Upper lobe of right lung (tissue), 1 donor: ENCODE results near the gene C19orf67. TPM values are rescaled to one million over a fixed set of nuclear protein-coding genes. Genes with fewer than 3 reads are reported as not detected.

Experiments used
- ATAC-seq: fragments of 200-7000 bp; cut with Tn5 transposase; one replicate; pipeline ENCODE4 v1.9.1; 2020; ENCODE audit warnings: mild to moderate bottlenecking, moderate library complexity
- DNase-seq: peaks from one replicate; pipeline ENCODE4 v3.0.0-alpha.2; 2020
- H3K27ac ChIP-seq: fragments of 200-600 bp; one replicate; pipeline ENCODE4 v1.8.0; 2022
- H3K27me3 ChIP-seq: fragments of 200-600 bp; one replicate; pipeline ENCODE4 v1.8.0; 2022; ENCODE audit warnings: mild to moderate bottlenecking
- H3K36me3 ChIP-seq: fragments of 200-600 bp; one replicate; pipeline ENCODE4 v1.8.0; 2022
- H3K4me1 ChIP-seq: fragments of 200-600 bp; one replicate; pipeline ENCODE4 v1.8.0; 2022
- H3K4me3 ChIP-seq: fragments of 200-600 bp; one replicate; pipeline ENCODE4 v1.8.0; 2022; ENCODE audit warnings: mild to moderate bottlenecking
- H3K9me3 ChIP-seq: fragments of 200-600 bp; one replicate; pipeline ENCODE4 v1.8.0; 2022
- intact Hi-C: fragments of 100-400 bp; cut with DNase I; formaldehyde crosslinking; loops from one replicate; pipeline ENCODE4 v1.11.0; 2022
- total RNA-seq: library from RNA; stranded (reverse); fragmentation: NEBNext Ultra II Directional; extraction: Animal tissue kit (Norgen Biotek cat#: 25700); gene quantifications from one replicate; pipeline ENCODE4 v1.2.1, GENCODE V29; 2021
- TF ChIP-seq, protein P1 (sequence below): fragments of 200-600 bp; IDR thresholded peaks from one replicate; pipeline ENCODE4 v1.8.0; 2022; ENCODE audit warnings: antibody characterized with exemption
- donor health status: DM: no; HTN: yes; CAD: no; lungs with severe emphysema.

The C19orf67 gene
- total RNA-seq, 1 donor from 2014 or later: not detected

DNA sequence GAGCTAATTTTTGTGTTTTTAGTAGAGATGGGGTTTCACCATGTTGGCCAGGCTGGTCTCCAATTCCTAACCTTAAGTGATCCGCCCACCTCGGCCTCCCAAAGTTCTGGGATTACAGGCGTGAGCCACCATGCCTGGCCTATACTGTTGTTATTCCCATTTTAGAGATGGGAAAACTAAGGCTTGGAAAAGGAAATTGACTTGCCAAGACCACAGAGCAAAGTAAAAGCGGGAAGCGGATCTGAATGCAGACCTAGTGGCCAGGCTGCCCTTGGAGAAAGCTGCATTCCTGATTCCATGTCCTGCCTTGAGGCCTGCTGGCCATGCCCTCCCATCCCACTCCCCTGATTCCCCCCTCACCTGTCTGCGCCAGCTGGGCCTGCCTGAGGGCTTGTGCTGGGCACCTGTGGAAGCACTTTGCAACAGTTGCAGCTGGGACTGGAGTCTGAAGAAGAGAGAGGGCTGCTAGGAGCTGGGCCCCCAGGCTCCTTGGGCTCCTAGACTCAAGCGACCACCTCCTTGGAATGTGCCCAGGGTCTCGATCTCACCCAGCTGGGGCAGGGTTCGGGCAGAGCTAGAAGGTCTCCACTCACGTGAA lies 29.4 kb downstream of the C19orf67 start:
- Histone ChIP-seq H3K9me3 (no peaks in the 10 kb centered on the region), H3K4me3 (no peak overlapping the region), H3K27me3 (peaks cover 16% of the 10 kb centered on the region), H3K36me3 (peaks cover 4% of the 10 kb centered on the region), H3K4me1 (no peaks in the 10 kb centered on the region), H3K27ac (no peak overlapping the region)
- ATAC-seq (no peak), DNase-seq (no peak)
- TF ChIP-seq, protein P1, sequence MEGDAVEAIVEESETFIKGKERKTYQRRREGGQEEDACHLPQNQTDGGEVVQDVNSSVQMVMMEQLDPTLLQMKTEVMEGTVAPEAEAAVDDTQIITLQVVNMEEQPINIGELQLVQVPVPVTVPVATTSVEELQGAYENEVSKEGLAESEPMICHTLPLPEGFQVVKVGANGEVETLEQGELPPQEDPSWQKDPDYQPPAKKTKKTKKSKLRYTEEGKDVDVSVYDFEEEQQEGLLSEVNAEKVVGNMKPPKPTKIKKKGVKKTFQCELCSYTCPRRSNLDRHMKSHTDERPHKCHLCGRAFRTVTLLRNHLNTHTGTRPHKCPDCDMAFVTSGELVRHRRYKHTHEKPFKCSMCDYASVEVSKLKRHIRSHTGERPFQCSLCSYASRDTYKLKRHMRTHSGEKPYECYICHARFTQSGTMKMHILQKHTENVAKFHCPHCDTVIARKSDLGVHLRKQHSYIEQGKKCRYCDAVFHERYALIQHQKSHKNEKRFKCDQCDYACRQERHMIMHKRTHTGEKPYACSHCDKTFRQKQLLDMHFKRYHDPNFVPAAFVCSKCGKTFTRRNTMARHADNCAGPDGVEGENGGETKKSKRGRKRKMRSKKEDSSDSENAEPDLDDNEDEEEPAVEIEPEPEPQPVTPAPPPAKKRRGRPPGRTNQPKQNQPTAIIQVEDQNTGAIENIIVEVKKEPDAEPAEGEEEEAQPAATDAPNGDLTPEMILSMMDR: no peak
- intact Hi-C loops: no loop called here

DNA sequence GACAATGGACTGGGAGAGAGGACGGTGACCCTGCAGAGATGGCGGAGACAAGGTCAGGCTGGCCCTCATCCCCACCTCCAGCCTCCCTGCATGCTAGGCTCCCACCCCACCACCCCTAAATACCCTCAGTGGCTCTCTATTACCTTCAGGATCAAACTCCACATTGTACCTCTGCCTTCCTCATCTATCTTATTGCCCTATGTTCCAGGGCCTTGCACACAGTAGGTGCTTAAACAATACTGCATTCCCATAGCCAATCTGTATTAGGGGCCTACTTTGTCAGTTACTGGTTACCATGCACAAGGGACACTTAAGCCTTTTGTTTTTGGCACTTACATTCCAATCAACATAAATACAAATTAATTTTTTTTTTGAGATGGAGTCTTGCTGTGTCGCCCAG lies 30.2 kb downstream of the C19orf67 start:
- H3K4me3 ChIP-seq: no peak overlapping the region
- intact Hi-C loops: no loop called here

DNA sequence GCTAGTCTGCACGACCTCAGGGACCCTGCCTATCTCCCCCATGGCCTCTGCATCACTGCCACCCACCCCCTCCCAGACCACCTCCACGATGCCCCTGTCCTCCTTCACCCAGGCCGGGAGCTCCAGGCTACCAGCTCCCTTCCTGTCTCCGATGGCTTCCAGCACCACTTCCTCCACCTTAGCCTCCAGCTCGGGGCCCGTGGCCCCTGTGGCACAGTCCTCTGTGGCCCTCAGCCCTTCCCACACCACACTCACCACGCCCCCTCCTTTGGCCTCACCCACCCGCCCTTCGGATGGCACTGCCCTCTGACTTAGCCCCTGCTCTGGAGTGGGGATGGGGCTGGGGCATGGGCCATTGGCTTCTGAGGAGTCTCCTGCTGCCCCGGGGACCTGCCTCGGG lies 30.9 kb downstream of the C19orf67 start:
- DNase-seq: peak; percentile 59
- Histone ChIP-seq H3K36me3 (peaks cover 10% of the 10 kb centered on the region), H3K27ac (no peak overlapping the region), H3K9me3 (no peaks in the 10 kb centered on the region), H3K4me1 (no peaks in the 10 kb centered on the region), H3K4me3 (no peak overlapping the region), H3K27me3 (peaks cover 16% of the 10 kb centered on the region)
- intact Hi-C loops: no loop called here
- ATAC-seq: no peak
- TF ChIP-seq, protein P1: no peak

More for the DNA sequence above, 30.2 kb downstream of the C19orf67 start:
- no peak for ATAC-seq
- H3K36me3 ChIP-seq: peaks cover 10% of the 10 kb centered on the region
- H3K27me3 ChIP-seq: peaks cover 16% of the 10 kb centered on the region
- DNase-seq: no peak
- no peaks in the 10 kb centered on the region for H3K4me1 ChIP-seq
- no peak overlapping the region for H3K27ac ChIP-seq
- H3K9me3 ChIP-seq: no peaks in the 10 kb centered on the region
- TF ChIP-seq, protein P1: no peak

DNA sequence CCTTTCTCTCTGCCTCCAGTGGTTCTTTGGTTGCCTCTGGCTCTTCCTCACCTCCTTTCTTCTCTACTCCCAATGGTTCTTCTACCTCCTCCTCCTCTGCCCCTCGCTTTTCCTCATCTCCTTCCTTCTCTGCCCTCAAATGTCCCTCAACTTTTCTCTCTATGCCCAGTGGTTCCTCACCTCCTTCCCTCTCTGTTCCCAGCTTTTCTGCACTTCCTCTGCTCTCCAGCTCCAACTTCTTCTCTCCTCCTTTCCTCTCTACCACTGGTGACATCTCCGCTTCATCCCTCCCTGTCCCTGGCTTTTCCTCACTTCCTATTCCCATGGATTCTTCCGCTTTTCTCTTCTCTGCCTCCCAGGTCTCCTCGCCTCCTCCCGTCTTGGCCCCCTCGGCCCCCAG lies 31.5 kb downstream of the C19orf67 start:
- peaks cover 10% of the 10 kb centered on the region for H3K27me3 ChIP-seq
- TF ChIP-seq, protein P1: no peak
- no peak overlapping the region for H3K27ac ChIP-seq
- DNase-seq (no peak), ATAC-seq (no peak)
- H3K9me3 ChIP-seq: no peaks in the 10 kb centered on the region
- intact Hi-C loops: no loop called here
- H3K36me3 ChIP-seq: peaks cover 11% of the 10 kb centered on the region
- no peaks in the 10 kb centered on the region for H3K4me1 ChIP-seq
- H3K4me3 ChIP-seq: no peak overlapping the region

DNA sequence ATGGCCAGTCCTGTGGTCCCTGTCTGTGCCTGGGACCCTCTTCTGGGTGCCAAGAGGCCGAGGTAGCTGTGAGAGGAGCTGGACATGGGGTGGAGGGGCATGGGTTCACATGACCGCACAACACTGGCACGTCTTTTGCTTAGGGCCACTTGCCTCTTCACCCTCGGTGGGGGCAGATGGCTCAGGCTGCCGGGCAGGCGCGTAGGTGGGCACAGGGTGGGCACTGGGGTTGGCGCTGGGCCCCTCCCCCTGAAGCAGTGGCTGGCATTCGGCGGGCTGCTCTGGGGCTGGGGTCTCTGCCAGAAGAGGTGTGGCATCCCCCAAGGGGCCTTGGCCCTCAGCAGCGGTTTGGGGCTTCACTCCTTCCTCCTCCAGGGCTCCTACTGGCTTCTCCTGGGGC lies 32.1 kb downstream of the C19orf67 start:
- H3K4me3 ChIP-seq: no peak overlapping the region
- ATAC-seq: no peak
- H3K9me3 ChIP-seq: no peaks in the 10 kb centered on the region
- H3K27me3 ChIP-seq: peaks cover 4% of the 10 kb centered on the region
- no peak for DNase-seq
- no peaks in the 10 kb centered on the region for H3K4me1 ChIP-seq
- TF ChIP-seq, protein P1: no peak
- H3K36me3 ChIP-seq: peaks cover 14% of the 10 kb centered on the region
- no peak overlapping the region for H3K27ac ChIP-seq
- intact Hi-C loops: no loop called here

DNA sequence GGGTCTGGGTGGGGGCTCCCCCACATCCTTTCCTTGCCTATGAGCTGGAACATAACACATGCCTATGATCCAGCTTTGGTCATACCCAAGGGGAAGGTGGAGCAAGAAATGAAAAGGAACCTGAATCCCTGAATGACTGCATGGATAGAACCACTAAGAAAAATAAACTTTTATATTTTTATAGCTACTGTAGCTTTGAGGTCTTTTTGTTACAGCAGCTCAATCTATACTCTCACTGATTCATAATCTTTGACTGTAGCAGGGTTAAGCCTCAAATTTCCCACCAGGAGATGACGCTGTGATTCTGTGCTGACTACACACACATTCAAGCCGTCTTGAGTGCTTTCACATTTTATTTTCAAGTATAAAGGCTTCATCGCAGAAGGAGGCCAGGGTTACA lies 32.6 kb downstream of the C19orf67 start:
- Histone ChIP-seq H3K4me3 (no peak overlapping the region), H3K27me3 (no peaks in the 10 kb centered on the region), H3K27ac (no peak overlapping the region), H3K4me1 (no peaks in the 10 kb centered on the region), H3K9me3 (no peaks in the 10 kb centered on the region), H3K36me3 (peaks cover 14% of the 10 kb centered on the region)
- TF ChIP-seq, protein P1: no peak
- ATAC-seq (no peak), DNase-seq (no peak)
- intact Hi-C loops: no loop called here
